Subcutaneous adipose tissue (tissue), 4 donors: ENCODE measurements around the gene HSF2. TPM values are rescaled to one million over a fixed set of nuclear protein-coding genes. Genes with fewer than 3 reads are reported as not detected.

Source experiments
- CTCF ChIP-seq: fragments of 450-650 bp; IDR thresholded peaks from one replicate; pipeline ENCODE4 v1.5.1; 2016; ENCODE audit warnings: low read depth, mild to moderate bottlenecking, control low read depth, antibody characterized with exemption, moderate library complexity
- total RNA-seq, 4 donors: library from RNA; depleted of rRNA; stranded (reverse); fragments of >200 nt; gene quantifications; one replicate each; pipeline ENCODE4 v1.1.0, GENCODE V29; 2016

Gene HSF2
- 10 to 100 TPM; 13.2 to 26.3 (median 15.5) TPM for total RNA-seq

- TF ChIP-seq CTCF = no peak
These were observed at the start of gene HSF2 for GRCh38 chr6:122399348-122400120. HSF2 (plus strand) TSS chr6:122399652; CDS start chr6:122399738, 86 bp downstream.

GRCh38 chr6:122352981-122353664, 46.3 kb upstream of the HSF2 start:
- no peak for TF ChIP-seq CTCF

- TF ChIP-seq CTCF = no peak
These were observed 38.6 kb upstream of the HSF2 start for GRCh38 chr6:122360809-122361208.

- no peak for TF ChIP-seq CTCF
These were observed 38.0 kb upstream of the HSF2 start for GRCh38 chr6:122361314-122361979.

- no peak for TF ChIP-seq CTCF
These were observed 35.5 kb upstream of the HSF2 start for GRCh38 chr6:122363769-122364483.

GRCh38 chr6:122365775-122366403, 33.6 kb upstream of the HSF2 start:
- no peak for TF ChIP-seq CTCF
